OCI-LY3 (cell line): ENCODE data around the gene S100A10.

Experiments used
- CTCF ChIP-seq: fragments of 200-600, 300-600 bp; sonication (generic); IDR thresholded peaks from 2 replicates; pipeline ENCODE4 v1.5.1; 2014; ENCODE audit warnings: antibody characterized with exemption, low read length, low read depth
- EZH2phosphoT487 ChIP-seq: fragments of 200-600 bp; shearing (Covaris generic); IDR thresholded peaks from 2 replicates; pipeline ENCODE4 v1.6.1; 2018; ENCODE audit warnings: antibody characterized with exemption, mixed run types, low read depth

GRCh38 chr1:151949371-151950193 is 44.1 kb downstream of the S100A10 start:
- TF ChIP-seq CTCF (no peak), EZH2phosphoT487 (no peak)
